Measurements from ENCODE around the gene CHRNA4.
A peak's percentile ranks its signal among the peaks of the same experiment; 100 is the strongest.

Gene CHRNA4

GRCh38 chr20:63360850-63361518 lies at the start of gene CHRNA4:
Gene CHRNA4 (minus strand): TSS chr20:63361349. CDS start chr20:63361165, 184 bp downstream.
- DNase-seq: peak; percentile 17 to 60 (median 53)

DNA sequence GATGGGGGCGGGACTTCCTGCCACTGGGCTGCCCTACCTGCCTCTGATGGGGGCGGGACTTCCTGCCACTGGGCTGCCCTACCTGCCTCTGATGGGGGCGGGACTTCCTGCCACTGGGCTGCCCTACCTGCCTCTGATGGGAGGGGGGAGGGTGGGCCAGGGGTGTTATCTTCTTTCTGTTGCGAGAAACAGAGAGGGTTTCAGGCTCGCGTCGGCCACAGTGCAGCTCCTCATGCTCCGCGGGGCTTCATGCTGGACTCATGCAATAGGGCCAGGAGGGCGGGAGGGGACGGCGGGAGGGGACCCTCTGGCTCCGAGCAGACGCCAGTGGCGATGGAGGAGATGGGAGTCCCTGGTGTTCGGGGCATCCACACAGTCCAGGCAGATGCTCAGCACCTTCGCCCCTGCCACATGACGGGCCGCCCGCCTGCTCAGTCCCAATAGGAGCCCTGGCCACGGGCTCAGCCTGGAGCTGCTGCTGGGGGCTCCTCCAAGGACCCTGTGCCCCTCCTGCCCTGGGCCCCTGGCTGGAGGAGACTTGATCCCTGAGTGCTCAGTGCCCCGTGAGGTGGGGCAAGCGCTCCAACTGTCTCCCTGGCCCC lies 48.8 kb upstream of the CHRNA4 start:
- DNase-seq: no peak

GRCh38 chr20:63409066-63409833 lies 48.1 kb upstream of the CHRNA4 start:
- no peak for DNase-seq

GRCh38 chr20:63408684-63409046 lies 47.5 kb upstream of the CHRNA4 start:
- DNase-seq: no peak

GRCh38 chr20:63407928-63408683 lies 47.0 kb upstream of the CHRNA4 start:
- no peak for DNase-seq

DNA sequence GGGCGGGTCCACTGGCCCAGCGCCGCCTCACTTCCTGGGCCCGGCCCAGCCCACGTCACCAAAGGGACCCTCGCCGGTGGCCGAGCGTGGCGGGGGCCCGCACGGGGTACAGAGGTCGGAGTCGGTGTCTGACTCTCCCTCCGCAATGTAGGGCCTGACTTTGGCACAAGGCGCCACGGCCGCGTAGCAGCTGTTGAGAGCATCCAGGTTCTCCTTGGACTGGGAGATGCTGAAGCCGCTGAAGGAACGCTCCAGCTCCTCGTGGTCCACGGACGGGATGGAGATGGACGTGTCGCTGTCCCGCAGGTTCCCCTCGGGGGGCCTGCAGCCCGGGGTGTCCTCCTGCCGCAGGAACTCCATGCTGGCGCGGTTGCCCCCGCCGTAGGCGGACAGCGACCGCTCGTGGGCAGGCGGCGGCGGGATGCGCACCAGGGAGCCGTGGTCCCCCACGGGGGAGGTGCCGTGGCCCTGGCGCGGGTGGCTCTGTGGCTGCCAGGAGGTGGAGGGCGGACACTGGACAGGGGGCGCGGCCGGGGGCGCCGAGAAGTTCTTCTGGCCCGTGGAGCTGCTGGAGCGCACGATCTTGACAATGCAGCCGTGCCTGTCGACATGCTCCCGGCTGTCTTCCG lies 45.6 kb upstream of the CHRNA4 start:
- no peak for DNase-seq

- no peak for DNase-seq
Observed at GRCh38 chr20:63406011-63406410, 44.9 kb upstream of the CHRNA4 start.

- DNase-seq: no peak
Observed at GRCh38 chr20:63405102-63405730, 44.1 kb upstream of the CHRNA4 start.

- DNase-seq: peak; percentile 63 to 77 (median 71)
Observed at GRCh38 chr20:63404129-63405085, 43.3 kb upstream of the CHRNA4 start.

DNA sequence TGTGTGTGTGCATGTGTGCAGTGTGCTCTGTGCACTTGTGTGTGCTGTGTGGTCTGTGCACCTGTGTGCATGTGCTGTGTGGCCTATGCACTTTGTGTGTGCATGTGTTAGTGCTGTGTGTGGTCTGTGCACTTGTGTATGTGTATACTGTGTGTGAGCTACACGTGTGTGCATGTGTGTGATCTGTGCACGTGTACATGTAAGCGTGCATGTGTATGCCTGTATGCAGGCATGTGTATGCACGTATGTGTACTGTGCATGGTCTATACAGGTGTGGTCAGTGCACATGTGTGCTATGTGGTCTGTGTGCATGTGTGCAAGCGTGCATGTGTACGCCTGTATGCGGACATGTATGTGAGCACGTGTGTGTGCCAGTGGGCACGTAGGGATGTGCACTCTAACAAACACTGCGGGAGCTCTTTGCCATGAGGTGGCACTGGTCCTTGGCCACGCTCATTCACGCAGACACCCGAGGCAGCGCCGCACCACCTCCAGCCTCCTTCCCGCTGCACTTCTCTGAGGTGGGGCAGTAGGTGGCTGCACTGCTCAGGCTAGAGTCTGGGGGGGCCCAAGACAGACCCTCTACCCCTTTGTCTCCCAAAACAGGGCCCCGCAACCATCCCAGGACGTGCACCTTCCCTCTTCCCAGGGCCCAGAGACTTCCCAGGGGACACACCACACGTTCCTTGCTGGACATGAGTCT lies 42.4 kb upstream of the CHRNA4 start:
- no peak for DNase-seq

GRCh38 chr20:63402860-63403220 lies 41.7 kb upstream of the CHRNA4 start:
- DNase-seq: peak in 2 of 3 experiments; percentile 42 to 46

- peak; percentile 16 to 23 (median 22) for DNase-seq
Observed at GRCh38 chr20:63402181-63402859, 41.2 kb upstream of the CHRNA4 start.

GRCh38 chr20:63401384-63402110 lies 40.4 kb upstream of the CHRNA4 start:
- DNase-seq: no peak

DNA sequence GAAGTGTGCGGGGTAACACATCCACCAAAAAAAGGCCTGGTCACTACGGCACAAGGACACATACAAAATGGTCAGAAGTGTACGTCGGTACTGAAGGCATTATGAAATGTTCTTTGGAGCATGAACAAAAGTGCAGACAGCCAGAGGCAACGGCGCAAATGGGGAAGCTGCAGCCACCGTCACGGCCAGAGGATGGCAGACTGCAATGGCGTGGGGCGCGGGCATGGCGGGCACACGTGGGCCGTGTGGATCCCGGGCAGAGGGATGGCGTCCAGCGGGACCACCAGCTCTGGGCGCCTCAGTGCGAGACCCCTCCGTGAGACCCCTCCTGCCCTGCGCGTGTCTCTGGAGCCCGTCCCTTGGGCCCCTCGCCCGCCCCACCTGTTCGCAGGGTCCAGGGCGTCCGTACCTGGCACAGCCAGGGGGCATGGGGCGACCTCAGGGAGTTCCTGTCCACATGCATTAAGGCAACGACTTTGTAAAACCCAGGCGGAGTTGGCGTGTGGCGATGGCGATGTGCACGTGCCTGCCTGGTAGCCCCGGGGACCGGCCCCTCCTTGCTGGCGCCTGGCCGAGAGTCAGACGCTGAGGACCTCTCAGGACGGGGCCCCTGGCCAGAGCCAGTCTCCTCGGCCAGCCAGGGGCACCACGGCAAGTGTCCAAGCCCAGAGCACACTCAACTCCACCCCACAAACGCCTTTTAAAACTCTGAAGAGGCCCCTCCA lies 39.5 kb upstream of the CHRNA4 start:
- DNase-seq: peak in 1 of 3 experiments; percentile 32

- DNase-seq: no peak
Observed at GRCh38 chr20:63399596-63400375, 38.6 kb upstream of the CHRNA4 start.

DNA sequence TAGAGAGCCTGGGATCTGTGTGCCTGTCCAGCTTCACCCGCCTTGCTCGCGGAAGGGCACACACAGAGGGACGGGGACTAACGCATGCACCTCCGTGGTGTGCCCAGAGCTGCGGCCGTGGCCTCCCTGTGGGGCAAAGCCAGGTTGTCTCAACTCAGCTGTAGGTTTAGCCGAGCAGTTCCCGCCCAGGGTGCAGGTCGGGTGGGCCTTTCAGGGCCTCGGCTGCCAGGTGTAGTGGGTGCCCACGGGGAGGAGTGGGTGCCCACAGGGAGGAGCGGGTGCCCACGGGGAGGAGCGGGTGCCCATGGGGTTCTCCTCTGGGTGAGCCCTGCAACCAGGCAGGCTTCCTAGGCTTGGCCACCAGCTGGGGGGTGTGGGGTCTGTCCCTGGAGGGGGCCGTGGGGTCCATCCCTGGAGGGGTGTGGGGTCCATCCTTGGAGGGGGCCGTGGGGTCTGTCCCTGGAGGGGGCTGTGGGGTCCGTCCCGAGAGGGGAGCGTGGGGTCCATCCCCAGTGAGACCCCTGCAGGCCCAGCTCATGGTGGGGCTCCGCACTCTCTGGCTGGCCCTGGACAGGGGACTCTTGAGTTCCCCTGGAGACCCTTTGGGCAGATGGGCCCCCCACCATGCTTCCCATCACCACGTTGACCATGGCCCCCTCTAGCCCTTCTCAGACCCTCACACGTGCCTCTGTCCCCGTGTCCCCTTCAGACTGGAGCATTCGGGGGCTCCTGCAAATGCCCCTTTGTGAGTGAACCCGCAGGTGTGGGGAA lies 37.8 kb upstream of the CHRNA4 start:
- no peak for DNase-seq

GRCh38 chr20:63397946-63398450 lies 36.8 kb upstream of the CHRNA4 start:
- DNase-seq: no peak
